ENCODE results near the gene DPP10. TPM values are rescaled to one million over a fixed set of nuclear protein-coding genes. Genes with fewer than 3 reads are reported as not detected.

DPP10 gene
- total RNA-seq, 1 donor from 2014 or later = not detected

GRCh38 chr2:115248066-115248465, 805.6 kb downstream of the DPP10 start:
- no peak for TF ChIP-seq CTCF (IDR thresholded peaks at IDR 0.05)
- no peaks in the 10 kb centered on the region for H3K27me3 ChIP-seq
- H3K4me3 ChIP-seq = no peak overlapping the region
- H3K36me3 ChIP-seq = no peaks in the 10 kb centered on the region
- no peaks in the 10 kb centered on the region for H3K9me3 ChIP-seq
- intact Hi-C loops (cut with DNase I) = no loop called here
- no peak for DNase-seq (ENCODE audit: low spot score in 2 of 2)
- no peak overlapping the region for H3K27ac ChIP-seq
- no peaks in the 10 kb centered on the region for H3K4me1 ChIP-seq

DNA sequence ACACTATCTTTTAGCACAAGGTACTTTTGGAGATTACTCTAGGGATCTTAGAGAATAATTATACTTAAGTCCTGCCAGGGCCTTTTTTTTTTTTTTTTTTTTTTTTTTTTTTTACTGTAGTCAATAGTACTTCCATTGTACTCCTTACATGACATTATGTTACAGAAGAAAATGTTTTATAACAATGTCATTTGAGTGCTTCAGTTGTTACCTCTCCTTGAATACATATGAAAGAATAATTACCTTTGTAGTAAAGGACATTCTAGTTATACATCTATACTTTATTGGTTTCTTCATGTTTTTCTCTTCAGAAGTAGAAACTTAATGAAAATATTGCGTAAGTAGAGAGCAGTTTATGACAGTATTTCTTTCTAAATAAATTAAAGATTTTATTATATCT, 834.9 kb downstream of the DPP10 start:
- Histone ChIP-seq H3K9me3 (no peaks in the 10 kb centered on the region), H3K36me3 (no peaks in the 10 kb centered on the region), H3K4me3 (no peak overlapping the region), H3K4me1 (no peaks in the 10 kb centered on the region), H3K27ac (no peak overlapping the region), H3K27me3 (no peaks in the 10 kb centered on the region)
- DNase-seq (ENCODE audit: low spot score in 2 of 2) = no peak
- intact Hi-C loops (cut with DNase I) = no loop called here
- TF ChIP-seq CTCF (IDR thresholded peaks at IDR 0.05) = no peak

DNA sequence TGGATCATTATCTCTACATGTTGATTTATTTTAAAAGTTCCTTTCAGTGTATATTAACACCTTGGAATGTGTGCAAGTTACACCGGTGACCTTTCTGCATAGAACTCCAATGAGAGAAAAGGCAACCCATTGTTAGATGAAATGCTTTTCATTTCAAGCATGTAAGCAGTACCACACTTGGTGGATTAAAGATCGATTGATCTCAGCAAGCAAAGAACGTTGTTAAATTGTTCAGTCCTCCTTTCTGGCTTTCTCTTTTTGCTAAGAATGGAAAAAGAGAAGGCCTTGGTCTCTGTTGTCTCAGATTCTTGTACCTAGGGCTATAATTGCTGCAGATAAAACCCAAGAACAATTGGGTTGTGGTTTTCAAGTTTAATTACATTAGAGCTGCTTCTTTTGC, 843.0 kb downstream of the DPP10 start:
- Histone ChIP-seq H3K9me3 (no peaks in the 10 kb centered on the region), H3K36me3 (no peaks in the 10 kb centered on the region), H3K27ac (no peak overlapping the region), H3K4me3 (no peak overlapping the region), H3K27me3 (no peaks in the 10 kb centered on the region), H3K4me1 (no peaks in the 10 kb centered on the region)
- intact Hi-C loops (cut with DNase I) = no loop called here
- no peak for DNase-seq (ENCODE audit: low spot score in 2 of 2)
- no peak for TF ChIP-seq CTCF (IDR thresholded peaks at IDR 0.05)

GRCh38 chr2:115290478-115290877, 848.0 kb downstream of the DPP10 start:
- Histone ChIP-seq H3K4me1 (no peaks in the 10 kb centered on the region), H3K27me3 (no peaks in the 10 kb centered on the region), H3K9me3 (no peaks in the 10 kb centered on the region), H3K4me3 (no peak overlapping the region), H3K27ac (no peak overlapping the region), H3K36me3 (no peaks in the 10 kb centered on the region)
- TF ChIP-seq CTCF (IDR thresholded peaks at IDR 0.05) = no peak
- intact Hi-C loops (cut with DNase I) = no loop called here
- DNase-seq (ENCODE audit: low spot score in 2 of 2) = no peak

- Histone ChIP-seq H3K27me3 (no peaks in the 10 kb centered on the region), H3K27ac (no peak overlapping the region), H3K9me3 (no peaks in the 10 kb centered on the region), H3K4me1 (no peaks in the 10 kb centered on the region), H3K36me3 (no peaks in the 10 kb centered on the region), H3K4me3 (no peak overlapping the region)
- no peak for TF ChIP-seq CTCF (IDR thresholded peaks at IDR 0.05)
- DNase-seq (ENCODE audit: low spot score in 2 of 2) = no peak
- intact Hi-C loops (cut with DNase I) = no loop called here
Observed at GRCh38 chr2:115292742-115293141, 850.3 kb downstream of the DPP10 start.

- intact Hi-C loops (cut with DNase I) = no loop called here
- no peak for DNase-seq (ENCODE audit: low spot score in 2 of 2)
Observed at GRCh38 chr2:115294999-115295398, 852.6 kb downstream of the DPP10 start.

More at GRCh38 chr2:115294999-115295398, 852.6 kb downstream of the DPP10 start:
- Histone ChIP-seq H3K36me3 (no peaks in the 10 kb centered on the region), H3K27me3 (no peaks in the 10 kb centered on the region), H3K27ac (no peak overlapping the region), H3K9me3 (no peaks in the 10 kb centered on the region), H3K4me3 (no peak overlapping the region), H3K4me1 (no peaks in the 10 kb centered on the region)
- no peak for TF ChIP-seq CTCF (IDR thresholded peaks at IDR 0.05)

All from ascending aorta (tissue), 2 donors.